Stimulated activated CD4-positive, alpha-beta T cell treated with anti-CD3 and anti-CD28 coated beads, Interleukin-4, amount 100 ng/mL, for 24 hours (primary cell): ENCODE results near the gene UGGT1.
"Not testable (repeated sequence)": the region's sequence is repeated elsewhere in the genome, so short reads cannot be mapped to it uniquely, and the experiment has no call there.

ENCODE experiments used
- DNase-seq: peaks from one replicate; pipeline ENCODE4 v3.0.0-alpha.2; 2020

UGGT1 gene

GRCh38 chr2:128174067-128174466, 83.1 kb downstream of the UGGT1 start:
- not testable (repeated sequence) for DNase-seq

GRCh38 chr2:128177315-128177714, 86.3 kb downstream of the UGGT1 start:
- DNase-seq: no peak

- no peak for DNase-seq
These were observed 87.2 kb downstream of the UGGT1 start for GRCh38 chr2:128178149-128178649.

GRCh38 chr2:128178650-128179460, 87.9 kb downstream of the UGGT1 start:
- DNase-seq: peak; percentile 35

GRCh38 chr2:128179461-128179755, 88.4 kb downstream of the UGGT1 start:
- DNase-seq: no peak

GRCh38 chr2:128180031-128180430, 89.0 kb downstream of the UGGT1 start:
- DNase-seq: no peak

- DNase-seq: no peak
These were observed 94.6 kb downstream of the UGGT1 start for GRCh38 chr2:128185576-128185975.

- DNase-seq: no peak
These were observed 96.1 kb downstream of the UGGT1 start for GRCh38 chr2:128187032-128187654.

GRCh38 chr2:128195435-128195984, 104.5 kb downstream of the UGGT1 start:
- no peak for DNase-seq

GRCh38 chr2:128196026-128196425, 105.0 kb downstream of the UGGT1 start:
- DNase-seq: no peak

GRCh38 chr2:128196471-128196931, 105.5 kb downstream of the UGGT1 start:
- peak; percentile 5 for DNase-seq

- no peak for DNase-seq
These were observed 106.1 kb downstream of the UGGT1 start for GRCh38 chr2:128197059-128197458.

GRCh38 chr2:128198656-128199055, 107.7 kb downstream of the UGGT1 start:
- DNase-seq: no peak

GRCh38 chr2:128199141-128199540, 108.1 kb downstream of the UGGT1 start:
- no peak for DNase-seq

GRCh38 chr2:128202791-128203190, 111.8 kb downstream of the UGGT1 start:
- no peak for DNase-seq

GRCh38 chr2:128206245-128206644, 115.2 kb downstream of the UGGT1 start:
- no peak for DNase-seq

- DNase-seq: no peak
These were observed 117.0 kb downstream of the UGGT1 start for GRCh38 chr2:128208023-128208422.

GRCh38 chr2:128208631-128209324, 117.8 kb downstream of the UGGT1 start:
- not testable (repeated sequence) for DNase-seq

- DNase-seq: no peak
These were observed 123.3 kb downstream of the UGGT1 start for GRCh38 chr2:128214251-128214650.

- no peak for DNase-seq
These were observed 124.0 kb downstream of the UGGT1 start for GRCh38 chr2:128214866-128215460.

- no peak for DNase-seq
These were observed 125.1 kb downstream of the UGGT1 start for GRCh38 chr2:128215897-128216642.

GRCh38 chr2:128217671-128218070, 126.7 kb downstream of the UGGT1 start:
- DNase-seq: no peak
